GM18867 (cell line): ENCODE data around the gene BCAS3.

Experiments
- ATAC-seq: cut with Tn5 transposase; IDR thresholded peaks from one replicate; pipeline ENCODE4 v1.9.1; 2021; ENCODE audit warnings: mild to moderate bottlenecking, moderate library complexity; ENCODE audit not compliant: unreplicated experiment

The BCAS3 gene

GRCh38 chr17:61302953-61303816 is 625.5 kb downstream of the BCAS3 start:
- ATAC-seq = no peak

GRCh38 chr17:61303817-61304096 is 626.1 kb downstream of the BCAS3 start:
- ATAC-seq = no peak

GRCh38 chr17:61305024-61305423 is 627.4 kb downstream of the BCAS3 start:
- no peak for ATAC-seq

- no peak for ATAC-seq
Measured at GRCh38 chr17:61306003-61306402, 628.4 kb downstream of the BCAS3 start.

- no peak for ATAC-seq
Measured at GRCh38 chr17:61307905-61308886, 630.5 kb downstream of the BCAS3 start.

- ATAC-seq = no peak
Measured at GRCh38 chr17:61309362-61310256, 632.0 kb downstream of the BCAS3 start.

GRCh38 chr17:61310590-61310989 is 632.9 kb downstream of the BCAS3 start:
- ATAC-seq = no peak

GRCh38 chr17:61312406-61313295 is 635.0 kb downstream of the BCAS3 start:
- no peak for ATAC-seq

- no peak for ATAC-seq
Measured at GRCh38 chr17:61313461-61314326, 636.0 kb downstream of the BCAS3 start.

- no peak for ATAC-seq
Measured at GRCh38 chr17:61314368-61315078, 636.9 kb downstream of the BCAS3 start.

GRCh38 chr17:61316633-61317032 is 639.0 kb downstream of the BCAS3 start:
- ATAC-seq = no peak

- ATAC-seq = no peak
Measured at GRCh38 chr17:61317779-61318178, 640.1 kb downstream of the BCAS3 start.

GRCh38 chr17:61318684-61319098 is 641.0 kb downstream of the BCAS3 start:
- ATAC-seq = no peak

GRCh38 chr17:61321344-61321743 is 643.7 kb downstream of the BCAS3 start:
- no peak for ATAC-seq

- ATAC-seq = no peak
Measured at GRCh38 chr17:61322325-61323002, 644.8 kb downstream of the BCAS3 start.

GRCh38 chr17:61323003-61323908 is 645.6 kb downstream of the BCAS3 start:
- no peak for ATAC-seq
